ENCODE measurements around the gene VWA3A.
"Not testable (repeated sequence)": the region's sequence is repeated elsewhere in the genome, so short reads cannot be mapped to it uniquely, and the experiment has no call there.

Gene VWA3A

DNA sequence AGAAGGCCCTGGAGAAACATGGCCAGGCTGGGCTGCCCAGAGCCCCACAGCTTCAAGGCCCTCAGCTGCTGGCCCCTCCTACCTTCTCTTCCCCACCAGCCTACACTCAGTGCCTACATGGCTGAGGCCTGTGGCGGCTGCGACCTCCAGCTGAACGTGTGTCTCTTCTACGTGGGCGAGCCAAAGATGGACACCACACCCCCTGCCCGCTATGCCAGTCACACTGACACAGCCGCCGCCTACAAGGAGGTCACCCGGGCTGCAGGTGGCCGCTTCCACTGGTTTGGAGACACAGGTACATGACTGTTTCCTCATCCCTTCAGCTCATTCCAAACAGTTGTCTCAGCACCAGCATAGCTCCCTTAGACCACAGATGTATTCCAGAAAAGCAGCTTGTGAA lies 40.5 kb downstream of the VWA3A start:
- no peak for DNase-seq (ENCODE audit: low read depth)

DNA sequence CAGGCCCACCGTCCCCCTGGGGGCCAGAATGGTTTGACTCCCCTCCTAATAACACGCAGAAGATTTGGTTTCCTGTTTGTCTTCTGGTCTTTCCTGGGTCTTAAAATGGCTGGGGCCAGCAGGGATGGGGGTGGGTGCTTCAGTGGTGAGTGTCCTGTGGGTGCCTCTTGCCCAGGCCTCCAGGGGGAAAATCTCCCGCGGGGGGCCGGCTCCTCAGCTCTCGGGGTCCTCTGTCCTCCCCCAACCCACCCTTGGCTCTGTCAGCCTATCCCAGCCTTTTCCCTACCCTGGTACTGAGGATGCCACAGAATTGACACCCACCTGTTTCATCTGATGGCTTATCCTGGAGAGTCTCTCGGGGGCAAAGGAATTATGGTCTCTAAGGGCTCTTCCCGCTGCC lies 46.1 kb downstream of the VWA3A start:
- DNase-seq (ENCODE audit: low read depth), result no peak

DNA sequence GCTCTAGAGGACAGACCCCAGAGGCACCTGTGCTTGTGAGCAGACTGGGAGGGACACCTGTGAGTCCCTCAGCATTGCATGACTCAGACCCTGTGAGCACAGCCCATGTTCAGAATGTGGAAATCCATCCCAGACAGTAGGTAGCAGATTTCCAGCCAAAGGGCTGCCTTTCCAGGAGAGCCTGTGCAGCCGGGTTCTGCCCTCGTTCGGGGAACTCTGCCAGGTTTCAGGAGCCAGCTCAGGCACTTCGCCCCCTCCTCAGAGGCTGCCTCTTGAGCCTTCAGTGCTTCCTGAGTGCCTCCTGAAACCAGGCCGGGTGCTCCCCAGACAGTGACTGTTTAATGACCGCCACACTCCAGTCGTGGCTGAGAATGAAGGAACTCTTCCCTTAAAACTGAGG lies 46.7 kb downstream of the VWA3A start:
- DNase-seq (ENCODE audit: low read depth), result no peak

DNA sequence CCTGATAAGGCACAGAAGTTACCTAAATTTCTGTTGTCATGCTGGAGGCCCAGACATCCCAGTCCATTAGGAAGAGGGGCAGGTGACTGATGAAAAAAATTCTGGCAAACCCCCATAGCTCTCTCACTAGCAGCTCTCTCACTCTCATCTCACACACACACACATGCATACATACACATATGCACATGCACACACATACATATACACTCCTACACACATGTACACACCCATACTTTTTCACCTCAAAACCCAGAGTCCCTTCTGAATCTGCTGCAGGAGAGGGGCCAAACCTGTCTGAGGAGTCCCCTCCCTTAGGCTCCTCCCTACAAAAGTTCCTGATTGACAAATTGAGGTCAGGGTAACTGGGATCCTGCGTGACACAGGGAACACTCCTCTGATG lies 47.4 kb downstream of the VWA3A start:
- DNase-seq (ENCODE audit: low read depth), result no peak

DNA sequence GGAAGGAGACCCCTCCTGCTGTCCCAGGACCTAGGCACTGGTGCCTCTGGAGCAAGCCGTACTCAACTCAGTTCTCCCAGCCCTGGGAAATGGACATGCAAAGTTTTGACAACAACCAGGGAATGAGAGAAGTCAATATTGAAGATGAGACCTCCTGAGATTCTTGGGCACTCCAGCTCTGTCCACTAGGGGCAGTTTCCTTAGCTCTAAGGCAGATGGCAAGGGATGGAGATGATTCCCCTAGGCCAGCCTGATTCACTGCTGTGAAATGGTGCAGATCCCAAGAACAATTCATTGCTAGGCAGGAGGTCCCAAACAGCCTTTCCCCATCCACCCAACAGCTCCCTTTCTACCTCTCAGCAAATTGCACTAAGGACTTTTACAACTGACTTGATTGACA lies 49.4 kb downstream of the VWA3A start:
- DNase-seq (ENCODE audit: low read depth), result no peak

DNA sequence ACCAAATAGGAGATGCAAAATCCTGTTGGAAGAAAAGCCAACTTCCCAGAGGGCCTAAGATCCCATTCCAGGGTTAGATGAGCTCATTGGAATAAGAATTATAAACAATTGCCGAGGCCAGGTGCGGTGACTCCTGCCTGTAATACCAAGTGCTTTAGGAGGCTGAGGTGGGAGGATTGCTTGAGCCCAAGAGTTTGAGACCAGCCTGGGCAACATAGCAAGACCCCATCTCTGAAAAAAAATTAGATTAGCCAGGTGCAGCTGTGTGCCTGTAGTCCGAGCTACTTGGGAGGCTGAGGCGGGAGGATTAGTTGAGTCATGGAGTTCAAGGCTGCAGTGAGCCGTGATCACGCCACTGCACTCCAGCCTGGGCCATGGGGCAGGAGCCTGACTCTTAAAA lies 52.2 kb downstream of the VWA3A start:
- no peak for DNase-seq (ENCODE audit: low read depth)

DNA sequence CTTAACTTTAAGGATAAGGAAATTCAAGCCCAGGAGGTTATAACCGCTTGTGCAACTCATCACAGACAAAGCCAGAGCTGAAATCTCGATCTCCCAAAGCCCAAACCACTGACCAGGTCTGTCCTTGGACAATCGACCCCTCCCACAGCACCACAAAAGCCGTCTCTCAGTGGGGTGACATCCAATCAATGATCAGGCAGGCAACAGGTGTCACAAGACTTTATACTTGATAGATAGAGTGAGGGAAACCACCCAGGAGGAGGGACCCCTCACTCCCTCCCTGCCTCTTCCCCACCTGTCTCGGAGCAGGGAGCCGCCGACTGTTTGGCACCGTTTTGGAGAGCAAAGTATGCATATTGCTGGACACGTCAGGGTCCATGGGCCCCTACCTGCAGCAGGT lies 55.5 kb downstream of the VWA3A start:
- no peak for DNase-seq (ENCODE audit: low read depth)

DNA sequence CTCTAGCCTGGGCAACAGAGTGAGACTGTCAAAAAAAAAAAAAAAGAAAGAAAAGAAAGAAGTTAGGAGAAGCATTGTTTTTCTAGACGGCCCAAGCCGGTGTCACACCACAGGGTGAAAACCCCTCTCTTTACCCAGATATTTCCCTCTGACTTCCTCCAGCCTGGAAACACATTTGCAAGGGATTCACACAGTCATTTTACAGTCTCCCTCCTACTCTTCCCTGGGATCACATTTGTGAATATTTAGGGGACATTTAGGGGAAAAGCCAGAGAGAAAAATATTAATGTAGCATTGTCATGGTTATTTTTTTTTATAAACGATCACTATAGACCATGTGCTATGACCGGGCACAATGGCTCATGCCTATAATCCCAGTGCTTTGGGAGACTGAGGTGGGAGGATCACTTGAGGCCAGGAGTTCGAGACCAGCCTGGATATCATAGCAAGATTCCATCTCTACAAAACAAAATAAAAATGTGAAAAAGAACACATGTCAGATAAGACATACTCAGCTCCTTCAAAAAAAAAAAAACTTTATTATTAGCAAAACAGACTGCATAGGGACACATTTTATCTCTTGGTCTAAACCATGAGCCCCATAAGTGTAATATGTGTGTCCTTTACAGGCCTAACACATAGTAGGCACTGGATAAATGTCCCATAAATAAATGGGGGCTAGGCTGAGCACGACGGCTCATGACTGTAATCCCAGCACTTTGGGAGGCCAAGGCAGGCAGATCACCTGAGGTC lies 59.1 kb downstream of the VWA3A start:
- DNase-seq (ENCODE audit: low read depth), result no peak

DNA sequence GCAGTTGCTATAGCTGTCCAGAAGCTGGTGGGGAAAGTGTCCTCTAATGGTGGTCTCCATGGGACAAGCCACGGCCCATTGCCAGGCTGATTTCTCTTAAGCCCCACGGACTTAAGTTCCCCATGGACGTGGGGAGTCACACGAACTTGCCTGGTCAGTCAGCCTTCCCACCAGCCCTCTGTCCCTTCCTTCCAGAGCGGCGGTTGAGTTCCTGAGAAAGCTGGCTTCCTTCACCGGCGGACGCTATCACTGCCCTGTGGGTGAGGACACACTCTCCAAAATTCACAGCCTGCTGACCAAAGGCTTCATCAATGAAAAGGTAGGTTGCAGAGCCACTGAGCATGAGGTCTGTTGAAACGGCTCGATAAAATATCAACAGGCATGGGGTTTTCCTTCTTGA lies 60.0 kb downstream of the VWA3A start:
- no peak for DNase-seq (ENCODE audit: low read depth)

DNA sequence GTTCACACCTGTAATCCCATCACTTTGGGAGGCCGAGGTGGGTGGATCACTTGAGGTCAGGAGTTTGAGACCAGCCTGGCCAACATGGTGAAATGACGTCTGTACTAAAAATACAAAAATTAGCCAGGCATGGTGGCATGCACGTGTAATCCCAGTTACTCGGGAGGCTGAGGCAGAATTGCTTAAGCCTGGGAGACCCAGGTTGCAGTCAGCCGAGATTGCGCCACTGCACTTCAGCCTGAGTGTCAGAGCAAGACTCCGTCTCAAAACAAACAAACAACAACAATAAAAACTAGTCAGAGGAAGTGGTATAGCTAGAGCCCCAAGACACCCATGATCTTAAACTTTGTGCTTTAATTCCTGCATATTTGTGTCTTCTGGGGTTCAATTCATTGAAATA lies 60.7 kb downstream of the VWA3A start:
- not testable (repeated sequence) for DNase-seq (ENCODE audit: low read depth)

DNA sequence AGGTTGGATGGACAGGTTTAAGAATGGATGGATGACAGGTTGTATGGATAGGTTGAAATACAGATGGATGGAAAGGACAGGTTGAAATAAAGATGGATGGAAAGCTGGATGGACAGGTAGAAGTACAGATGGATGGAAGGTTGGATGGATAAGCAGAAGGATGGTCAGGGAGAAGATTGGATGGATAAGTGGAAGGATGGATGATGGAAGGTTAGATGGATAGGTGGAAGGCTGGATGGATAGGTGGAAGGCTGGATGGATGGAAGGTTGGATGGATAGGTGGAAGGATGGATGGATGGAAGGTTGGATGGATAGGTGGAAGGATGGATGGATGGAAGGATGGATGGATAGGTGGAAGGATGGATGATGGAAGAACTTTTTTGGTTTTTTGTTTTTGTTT lies 69.1 kb downstream of the VWA3A start:
- no peak for DNase-seq (ENCODE audit: low read depth)

DNA sequence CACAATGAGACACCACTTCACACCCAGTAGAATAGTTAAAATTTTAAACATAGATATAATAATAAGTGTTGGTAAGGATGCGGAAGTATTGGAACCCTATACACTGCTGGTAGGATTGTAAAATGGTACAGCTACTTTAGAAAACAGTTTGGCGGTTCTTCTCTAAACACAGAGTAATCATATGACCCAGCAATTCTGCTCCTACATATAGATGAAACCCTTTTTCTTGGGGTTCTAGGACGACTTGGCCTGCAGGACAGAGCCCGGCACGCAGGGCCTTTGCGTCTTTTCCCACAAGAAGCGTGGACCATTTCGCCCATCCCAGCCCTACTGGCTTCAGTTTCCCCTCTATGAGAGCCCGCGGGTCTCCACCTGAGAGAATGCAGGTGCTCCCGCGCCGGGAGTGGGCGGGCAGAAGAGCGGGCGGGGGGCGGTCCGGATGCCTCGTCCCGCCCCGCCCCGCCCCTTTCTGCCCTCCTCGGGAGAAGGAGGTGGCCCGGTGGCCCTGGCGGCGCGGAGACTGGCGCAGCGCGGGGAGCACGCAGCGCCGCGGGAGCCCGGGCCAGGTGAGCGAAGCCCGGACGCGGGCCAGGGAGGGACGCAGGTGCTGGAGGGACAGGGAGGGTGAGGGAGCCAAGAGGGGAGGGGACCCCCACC lies 69.8 kb downstream of the VWA3A start, which contains the start of gene SDR42E2:
TSS of gene SDR42E2 (plus strand) at position 508 of the 657 bp plus-strand sequence. CDS start 3,077 bp downstream, outside the sequence.
- DNase-seq (ENCODE audit: low read depth), result peak; percentile 32

DNA sequence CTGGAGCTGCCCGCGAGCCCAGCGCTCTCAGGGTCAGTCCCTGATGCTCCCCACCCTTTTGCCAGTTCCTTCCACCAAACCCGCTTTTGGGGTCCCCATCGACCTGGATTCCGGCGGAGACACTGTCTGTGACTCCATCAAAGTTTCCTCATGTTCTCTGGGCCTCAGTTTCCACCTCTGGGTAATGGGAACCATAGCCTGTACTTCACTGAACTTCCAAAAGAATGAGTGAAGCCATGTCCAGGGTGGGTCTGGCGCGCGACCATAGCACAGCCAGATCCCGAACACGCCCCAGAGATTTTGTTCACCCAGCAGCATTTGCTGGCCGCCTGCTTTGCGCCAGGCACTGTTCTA lies 70.3 kb downstream of the VWA3A start:
- DNase-seq (ENCODE audit: low read depth), result no peak

DNA sequence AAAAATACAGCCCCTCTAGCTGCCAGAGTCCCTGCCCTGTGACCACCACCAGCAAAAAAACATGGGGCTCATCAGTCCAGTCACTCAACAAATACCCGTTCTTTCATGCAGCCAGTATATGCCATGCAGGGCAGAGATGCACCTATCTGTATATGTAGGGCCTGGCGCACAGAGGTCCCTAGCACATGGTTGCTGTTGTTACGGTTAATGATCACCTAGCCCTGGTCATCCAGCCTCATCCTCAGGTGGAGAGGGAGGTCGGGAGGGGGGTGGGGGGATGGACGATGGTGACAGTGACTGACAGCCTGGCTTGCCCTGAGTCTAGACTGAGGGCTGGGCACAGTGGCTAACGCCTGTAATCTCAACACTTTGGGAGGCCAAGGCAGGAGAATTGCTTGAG lies 71.5 kb downstream of the VWA3A start:
- no peak for DNase-seq (ENCODE audit: low read depth)

DNA sequence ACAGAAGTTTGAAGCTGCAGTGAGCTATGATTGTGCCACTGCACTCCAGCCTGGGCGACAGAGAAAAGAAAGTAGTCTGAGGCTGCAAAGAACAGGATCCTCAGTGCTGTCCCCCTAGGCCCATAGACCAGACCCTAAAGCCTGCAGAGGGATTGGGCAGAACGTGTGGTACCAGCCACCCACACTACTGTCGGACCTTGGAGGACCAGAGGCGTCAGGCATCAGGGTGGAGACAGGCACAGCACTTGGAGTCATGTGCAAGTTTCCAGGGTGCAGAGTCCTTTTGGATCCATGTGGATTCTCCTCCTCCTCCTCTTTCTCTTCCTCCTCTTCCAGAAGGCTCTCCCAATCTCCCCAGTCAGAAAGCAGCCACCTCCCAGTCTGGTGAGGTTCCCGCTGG lies 72.1 kb downstream of the VWA3A start:
- DNase-seq (ENCODE audit: low read depth), result no peak

DNA sequence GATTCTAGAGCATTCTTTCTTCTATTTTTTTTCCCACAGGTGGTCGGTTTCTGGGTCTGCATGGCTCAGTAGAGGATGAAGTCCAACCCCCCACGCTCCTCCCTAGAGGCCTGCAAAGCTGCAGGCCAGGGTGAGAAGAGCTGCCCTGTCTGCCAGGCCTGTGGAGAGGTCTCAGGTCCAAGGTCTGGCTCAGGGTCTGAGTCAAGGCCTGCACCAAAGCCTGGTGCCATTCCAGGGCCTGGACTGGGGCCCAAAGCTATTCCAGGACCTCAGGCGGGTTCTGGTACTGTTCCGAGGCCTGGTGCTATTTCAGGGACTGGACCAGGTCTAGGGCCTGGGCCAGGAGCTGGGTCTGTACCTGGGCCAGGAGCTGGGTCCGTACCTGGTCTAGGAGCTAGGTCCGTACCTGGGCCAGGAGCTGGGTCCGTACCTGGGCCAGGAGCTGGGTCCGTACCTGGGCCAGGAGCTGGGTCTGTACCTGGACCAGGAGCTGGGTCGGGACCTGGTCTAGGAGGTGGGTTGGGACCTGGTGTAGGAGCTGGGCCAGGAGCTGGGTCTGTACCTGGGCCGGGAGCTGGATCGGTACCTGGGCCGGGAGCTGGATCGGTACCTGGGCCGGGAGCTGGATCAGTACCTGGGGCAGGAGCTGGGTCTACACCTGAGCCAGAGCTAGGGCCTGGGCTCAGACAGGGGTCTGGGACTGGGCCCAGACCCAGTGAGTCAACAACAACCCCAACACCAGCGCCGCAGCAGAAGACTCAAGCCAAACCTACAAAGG lies 73.4 kb downstream of the VWA3A start:
- no peak for DNase-seq (ENCODE audit: low read depth)

DNA sequence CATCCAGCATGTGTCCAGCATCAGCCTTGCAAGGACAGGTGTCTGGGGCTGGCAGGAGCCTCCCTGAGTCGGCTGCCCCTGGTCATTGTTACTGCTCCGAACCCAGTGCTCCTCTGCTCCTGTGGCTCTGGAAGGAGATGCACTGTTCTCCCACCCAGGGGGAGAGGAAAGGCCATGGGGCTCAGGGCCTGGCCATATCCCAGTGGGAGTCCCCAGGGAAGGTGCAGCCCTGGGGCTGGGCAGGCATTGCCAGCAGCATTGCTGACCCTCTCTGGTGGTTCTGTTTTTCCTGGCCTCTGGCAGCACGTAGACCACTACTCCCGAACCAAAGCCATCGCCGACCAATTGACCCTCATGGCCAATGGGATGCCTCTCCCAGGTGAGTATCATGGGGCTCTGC lies 79.6 kb downstream of the VWA3A start:
- no peak for DNase-seq (ENCODE audit: low read depth)

DNA sequence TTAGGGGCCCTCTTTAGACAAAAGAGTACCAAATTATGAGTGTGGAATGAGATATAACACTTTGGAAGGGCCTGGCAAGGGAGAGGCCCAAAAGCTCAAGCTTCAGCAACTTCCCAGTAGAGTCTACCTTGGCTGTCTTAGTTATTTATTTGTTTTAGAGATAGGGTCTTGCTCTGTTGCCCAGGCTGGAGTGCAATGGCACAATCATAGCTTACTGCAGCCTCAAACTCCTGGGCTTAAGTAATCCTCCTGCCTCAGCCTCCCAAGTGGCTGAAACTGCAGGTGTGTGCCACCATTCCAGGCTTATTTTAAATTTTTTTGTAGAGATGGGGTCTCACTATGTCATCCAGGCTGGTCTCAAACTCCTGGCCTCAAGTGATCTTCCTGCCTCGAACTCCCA lies 80.3 kb downstream of the VWA3A start:
- not testable (repeated sequence) for DNase-seq (ENCODE audit: low read depth)

DNA sequence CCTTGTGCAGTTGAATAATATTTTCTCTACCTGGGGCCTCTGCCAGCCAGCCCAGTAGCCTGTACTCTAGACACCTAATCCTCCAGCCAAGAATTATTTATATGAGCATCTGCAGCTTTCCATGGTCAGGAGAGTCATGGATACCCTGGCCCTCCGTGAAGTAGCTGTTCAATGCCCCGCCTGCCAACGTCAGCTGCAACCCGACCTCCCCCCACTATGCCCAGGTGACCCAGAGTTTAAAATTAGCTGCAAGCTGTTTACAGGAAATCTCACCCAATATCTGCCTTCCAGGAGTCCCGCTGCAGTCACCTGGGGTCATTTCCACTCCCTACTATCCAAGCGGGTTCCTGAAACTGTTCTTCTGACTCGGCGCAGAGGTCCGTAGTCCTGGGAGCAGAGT lies 82.3 kb downstream of the VWA3A start:
- DNase-seq (ENCODE audit: low read depth), result no peak

DNA sequence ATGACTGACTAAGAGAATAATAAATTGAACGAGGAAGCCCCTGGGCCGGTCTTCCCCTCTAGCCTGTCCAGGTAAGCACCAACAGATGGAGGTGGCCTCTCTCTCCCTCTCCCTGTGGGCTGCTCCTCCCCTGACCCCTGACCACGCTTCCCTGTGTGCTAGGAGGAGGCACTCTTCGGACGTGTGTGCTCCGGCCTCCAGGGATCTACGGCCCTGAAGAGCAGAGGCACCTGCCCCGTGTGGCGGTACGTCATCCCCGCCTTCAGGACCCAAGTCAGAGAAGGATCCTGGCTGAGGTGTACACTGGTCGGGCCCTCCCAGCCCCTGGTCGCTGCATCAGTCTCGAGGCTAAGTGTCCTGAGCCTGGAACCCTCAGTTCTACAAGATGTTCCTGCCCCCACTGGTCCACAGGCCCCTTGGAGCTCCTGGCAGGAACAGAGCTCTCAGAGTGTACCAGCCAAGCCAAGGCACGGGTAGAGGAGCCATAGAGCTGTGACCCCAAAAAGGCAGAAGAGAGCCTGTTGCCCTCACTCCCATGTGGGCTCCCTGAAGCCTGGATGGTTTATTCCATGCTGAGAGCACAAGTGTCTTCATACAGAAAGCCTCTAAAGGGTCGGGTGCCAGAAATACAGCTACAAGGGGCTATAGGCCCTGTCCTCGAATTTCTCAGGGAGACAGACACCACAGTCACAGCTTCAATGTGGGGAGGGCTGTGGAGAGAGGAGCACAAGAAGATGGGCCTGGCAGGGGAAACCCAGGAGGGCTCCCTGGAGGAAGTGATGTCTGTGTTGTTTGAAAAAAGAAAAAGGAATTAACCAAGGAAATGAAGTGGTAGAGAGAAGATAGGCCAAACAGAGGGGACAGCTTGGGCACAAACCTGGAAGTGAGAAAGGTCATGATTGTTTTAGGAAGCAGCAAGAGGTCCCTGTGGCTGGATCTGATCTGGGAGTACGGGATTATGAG lies 85.9 kb downstream of the VWA3A start:
- no peak for DNase-seq (ENCODE audit: low read depth)

DNA sequence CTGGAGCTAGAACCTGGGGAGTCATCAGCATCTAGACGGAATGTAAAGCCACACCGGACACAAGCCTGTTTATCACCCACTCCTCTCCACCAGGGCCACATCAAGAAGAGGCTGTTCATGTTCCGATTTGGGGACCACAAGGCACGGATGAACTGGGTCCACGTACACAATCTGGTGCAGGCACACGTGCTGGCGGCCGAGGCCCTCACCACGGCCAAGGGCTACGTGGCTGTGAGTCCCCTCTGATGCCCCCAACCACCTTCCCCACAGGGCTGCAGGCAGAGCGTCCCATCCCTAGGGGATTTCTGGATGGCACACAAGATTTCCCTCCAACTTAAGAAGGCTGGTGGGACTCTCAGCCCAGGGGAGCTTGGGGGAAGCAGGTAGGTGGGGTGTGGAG lies 89.1 kb downstream of the VWA3A start:
- no peak for DNase-seq (ENCODE audit: low read depth)

DNA sequence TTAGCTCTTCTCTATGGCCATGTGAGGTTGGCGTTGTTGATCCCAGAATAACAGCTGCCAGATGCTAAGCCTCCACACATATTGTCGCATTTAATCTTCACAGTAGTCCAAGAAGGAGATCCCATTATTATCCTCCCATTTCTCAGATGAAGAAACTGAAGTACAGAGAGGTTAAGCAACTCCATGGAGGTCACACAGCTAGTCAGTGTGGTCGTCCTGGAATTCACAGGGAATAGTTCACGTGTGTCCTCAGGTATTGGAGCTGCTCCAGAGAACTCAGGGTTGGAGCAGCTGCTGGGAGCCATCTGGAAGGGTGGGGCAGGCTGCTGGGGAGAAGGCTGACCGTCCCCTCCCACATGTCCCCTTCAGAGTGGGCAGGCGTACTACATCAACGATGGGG lies 89.5 kb downstream of the VWA3A start:
- DNase-seq (ENCODE audit: low read depth), result no peak

Measured in activated T-cell treated with anti-CD3 and anti-CD28 coated beads for 1 hour (primary cell).